Liver (tissue), 9 donors: Measurements from ENCODE around the gene CCDC6. TPM values are rescaled to one million over a fixed set of nuclear protein-coding genes. Genes with fewer than 3 reads are reported as not detected.

Experiments used
- DNase-seq: peaks from one replicate; pipeline ENCODE4 v3.0.0-alpha.2; 2017; ENCODE audit warnings: low spot score
- H3K27ac ChIP-seq, 2 donors: one replicate each; pipeline ENCODE4 v1.7.0; 2013; ENCODE audit warnings: inconsistent platforms in 2 of 2, low read length in 2 of 2, control low read depth in 1 of 2, low read depth in 1 of 2, mild to moderate bottlenecking in 1 of 2
- H3K27me3 ChIP-seq, 4 donors: one replicate each; pipeline versions ENCODE4 v1.6.1 to v1.7.0; 2013; ENCODE audit warnings: low read length in 3 of 4, inconsistent platforms in 1 of 4, mild to moderate bottlenecking in 1 of 4, moderate library complexity in 1 of 4; ENCODE audit not compliant: control insufficient read depth in 4 of 4, insufficient read depth in 4 of 4
- H3K36me3 ChIP-seq, 4 donors: one replicate each; pipeline versions ENCODE4 v1.6.1 to v1.7.0; 2013; ENCODE audit warnings: low read length in 3 of 4, mild to moderate bottlenecking in 3 of 4, low read depth in 1 of 4, moderate library complexity in 1 of 4; ENCODE audit not compliant: control insufficient read depth in 4 of 4, insufficient read depth in 3 of 4
- H3K4me1 ChIP-seq, 4 donors: one replicate each; pipeline versions ENCODE4 v1.6.1 to v1.7.0; 2013; ENCODE audit warnings: low read length in 3 of 4, mild to moderate bottlenecking in 3 of 4, moderate library complexity in 1 of 4; ENCODE audit not compliant: control insufficient read depth in 4 of 4, insufficient read depth in 4 of 4
- H3K4me3 ChIP-seq, 3 donors: one replicate each; pipeline versions ENCODE4 v1.6.1 to v1.7.0; 2013; ENCODE audit warnings: low read length in 3 of 3, control low read depth in 1 of 3, low read depth in 1 of 3, mild to moderate bottlenecking in 1 of 3
- H3K9ac ChIP-seq, 2 donors: one replicate each; pipeline ENCODE4 v1.7.0; 2013; ENCODE audit warnings: low read length in 2 of 2, mild to moderate bottlenecking in 2 of 2, moderate library complexity in 2 of 2, control low read depth in 1 of 2, low read depth in 1 of 2
- H3K9me3 ChIP-seq, 4 donors: one replicate each; pipeline versions ENCODE4 v1.6.1 to v1.7.0; 2013; ENCODE audit warnings: low read length in 3 of 4; ENCODE audit not compliant: control insufficient read depth in 4 of 4
- EGR1 ChIP-seq, 2 donors: IDR thresholded peaks; 2 replicates each; pipeline ENCODE4 v1.6.1; 2016 to 2018; ENCODE audit warnings: antibody characterized with exemption in 2 of 2, low read depth in 2 of 2
- FOXA1 ChIP-seq: IDR thresholded peaks from 2 replicates; pipeline ENCODE4 v1.6.1; 2016; ENCODE audit warnings: antibody characterized with exemption
- FOXA2 ChIP-seq: IDR thresholded peaks from 2 replicates; pipeline ENCODE4 v1.6.1; 2016; ENCODE audit warnings: antibody characterized with exemption
- GABPA ChIP-seq, 2 donors: IDR thresholded peaks in 1 of 2; conservative IDR thresholded peaks in 1 of 2; 2 replicates each; pipeline ENCODE4 v1.6.1; 2016; ENCODE audit warnings: antibody characterized with exemption in 2 of 2, mild to moderate bottlenecking in 1 of 2, moderate library complexity in 1 of 2
- HNF4A ChIP-seq, 2 donors: conservative IDR thresholded peaks; 2 replicates each; pipeline ENCODE4 v1.6.1; 2016; ENCODE audit warnings: antibody characterized with exemption in 2 of 2, mild to moderate bottlenecking in 2 of 2
- HNF4G ChIP-seq: IDR thresholded peaks from 2 replicates; pipeline ENCODE4 v1.6.1; 2016; ENCODE audit warnings: antibody characterized with exemption
- JUND ChIP-seq, 2 donors: IDR thresholded peaks; 2 replicates each; pipeline ENCODE4 v1.6.1; 2016; ENCODE audit warnings: antibody characterized with exemption in 2 of 2
- NR2F2 ChIP-seq: IDR thresholded peaks from 2 replicates; pipeline ENCODE4 v1.6.1; 2016; ENCODE audit warnings: antibody characterized with exemption
- RAD21 ChIP-seq, 2 donors: IDR thresholded peaks; 2 replicates each; pipeline ENCODE4 v1.6.1; 2016; ENCODE audit warnings: antibody characterized with exemption in 2 of 2, mild to moderate bottlenecking in 2 of 2
- RXRA ChIP-seq, 2 donors: IDR thresholded peaks; 2 replicates each; pipeline ENCODE4 v1.6.1; 2017 to 2018; ENCODE audit warnings: antibody characterized with exemption in 2 of 2, mild to moderate bottlenecking in 1 of 2
- SP1 ChIP-seq: IDR thresholded peaks from 2 replicates; pipeline ENCODE4 v1.6.1; 2018; ENCODE audit warnings: antibody characterized with exemption, mild to moderate bottlenecking
- TAF1 ChIP-seq: conservative IDR thresholded peaks from 2 replicates; pipeline ENCODE4 v1.6.1; 2016; ENCODE audit warnings: antibody characterized with exemption, mild to moderate bottlenecking
- YY1 ChIP-seq: IDR thresholded peaks from 2 replicates; pipeline ENCODE4 v1.6.1; 2016; ENCODE audit warnings: antibody characterized with exemption, mild to moderate bottlenecking
- WGBS: extraction: QIAGEN DNeasy Blood & Tissue Kit; methylation state at CpG from one replicate; pipeline ENCODE4 v1.1.7; 2013; 5-methylcytosine and 5-hydroxymethylcytosine counted together
- polyA plus RNA-seq, 2 donors: library from polyadenylated mRNA; stranded (reverse) in 1 of 2; unstranded in 1 of 2; fragments of 200-250 nt in 1 of 2; fragments of >200 nt in 1 of 2; fragmentation: Nextera tagmentation in 1 of 2; extraction: Ambion mirVana in 1 of 2; gene quantifications; one replicate each; pipeline versions ENCODE4 v1.2.1 to v1.2.3, GENCODE V29; 2013 to 2015
- total RNA-seq, 2 donors: library from RNA; depleted of rRNA; stranded (reverse); fragments of >200 nt; gene quantifications; one replicate each; pipeline ENCODE4 v1.2.3, GENCODE V29; 2014
- TF ChIP-seq, protein P1 (sequence below): IDR thresholded peaks from 2 replicates; pipeline ENCODE4 v1.6.1; 2016; ENCODE audit warnings: antibody characterized with exemption
- TF ChIP-seq, protein P2 (sequence below): fragments of 150-350 bp; IDR thresholded peaks from 2 replicates; pipeline ENCODE4 v1.5.1; 2017; ENCODE audit warnings: improper control_type of control experiment, low read depth, low read length; ENCODE audit not compliant: missing input control
- TF ChIP-seq, protein P3 (sequence below): IDR thresholded peaks from 2 replicates; pipeline ENCODE4 v1.6.1; 2016; ENCODE audit warnings: antibody characterized with exemption
- TF ChIP-seq, protein P4 (sequence below): IDR thresholded peaks from 2 replicates; pipeline ENCODE4 v1.6.1; 2016; ENCODE audit warnings: antibody characterized with exemption, mild to moderate bottlenecking
- donor health status: healthy.
- donor health status: healthy.
- donor health status: healthy.
- donor health status: healthy.
- donor health status: healthy.

CCDC6 gene
- total and polyA plus RNA-seq, 4 donors, result 4.7 to 14.3 (median 8.8) TPM

DNA sequence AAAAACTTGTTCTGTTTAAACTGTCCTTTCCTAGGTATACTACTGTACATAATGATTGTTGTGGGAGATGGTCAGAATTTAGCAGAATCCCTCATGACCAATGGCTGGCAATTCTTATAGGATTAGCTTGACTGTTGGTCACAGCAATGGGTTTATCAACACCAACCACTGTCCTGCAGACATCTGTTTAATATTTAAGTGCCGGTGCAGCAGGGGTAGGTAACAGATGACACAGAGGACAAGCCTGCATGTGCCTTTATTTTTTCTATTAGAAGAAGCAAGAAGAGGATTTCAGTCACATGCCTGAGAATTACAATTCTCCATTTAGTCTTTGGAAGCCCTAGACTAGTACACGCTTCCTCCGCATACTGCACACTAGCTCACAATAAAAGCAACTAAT lies 48.4 kb downstream of the CCDC6 start:
- Histone ChIP-seq H3K27ac (no peak overlapping the region), H3K4me3 (no peak overlapping the region), H3K27me3 (no peaks in the 10 kb centered on the region), H3K9ac (no peak overlapping the region), H3K9me3 (peaks cover 0 to 4% (median 0%) of the 10 kb centered on the region in 4 donors), H3K36me3 (no peaks in the 10 kb centered on the region), H3K4me1 (no peaks in the 10 kb centered on the region)
- DNase-seq, result no peak
- 93% methylated on average over 3 of the region's 3 CpGs for WGBS
- TF ChIP-seq JUND (IDR thresholded peaks at IDR 0.05) (no peak), FOXA2 (no peak), RAD21 (IDR thresholded peaks at IDR 0.05) (no peak), FOXA1 (no peak), RXRA (IDR thresholded peaks at IDR 0.05) (no peak), GABPA (IDR thresholded peaks at IDR 0.05 in 1 of 2, conservative IDR thresholded peaks at IDR 0.05 in 1 of 2) (no peak), NR2F2 (no peak), YY1 (no peak), HNF4A (conservative IDR thresholded peaks at IDR 0.05) (no peak), HNF4G (no peak)
- TF ChIP-seq, protein P1, sequence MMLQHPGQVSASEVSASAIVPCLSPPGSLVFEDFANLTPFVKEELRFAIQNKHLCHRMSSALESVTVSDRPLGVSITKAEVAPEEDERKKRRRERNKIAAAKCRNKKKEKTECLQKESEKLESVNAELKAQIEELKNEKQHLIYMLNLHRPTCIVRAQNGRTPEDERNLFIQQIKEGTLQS, result no peak
- TF ChIP-seq, protein P2, sequence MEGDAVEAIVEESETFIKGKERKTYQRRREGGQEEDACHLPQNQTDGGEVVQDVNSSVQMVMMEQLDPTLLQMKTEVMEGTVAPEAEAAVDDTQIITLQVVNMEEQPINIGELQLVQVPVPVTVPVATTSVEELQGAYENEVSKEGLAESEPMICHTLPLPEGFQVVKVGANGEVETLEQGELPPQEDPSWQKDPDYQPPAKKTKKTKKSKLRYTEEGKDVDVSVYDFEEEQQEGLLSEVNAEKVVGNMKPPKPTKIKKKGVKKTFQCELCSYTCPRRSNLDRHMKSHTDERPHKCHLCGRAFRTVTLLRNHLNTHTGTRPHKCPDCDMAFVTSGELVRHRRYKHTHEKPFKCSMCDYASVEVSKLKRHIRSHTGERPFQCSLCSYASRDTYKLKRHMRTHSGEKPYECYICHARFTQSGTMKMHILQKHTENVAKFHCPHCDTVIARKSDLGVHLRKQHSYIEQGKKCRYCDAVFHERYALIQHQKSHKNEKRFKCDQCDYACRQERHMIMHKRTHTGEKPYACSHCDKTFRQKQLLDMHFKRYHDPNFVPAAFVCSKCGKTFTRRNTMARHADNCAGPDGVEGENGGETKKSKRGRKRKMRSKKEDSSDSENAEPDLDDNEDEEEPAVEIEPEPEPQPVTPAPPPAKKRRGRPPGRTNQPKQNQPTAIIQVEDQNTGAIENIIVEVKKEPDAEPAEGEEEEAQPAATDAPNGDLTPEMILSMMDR, result no peak
- TF ChIP-seq, protein P3, sequence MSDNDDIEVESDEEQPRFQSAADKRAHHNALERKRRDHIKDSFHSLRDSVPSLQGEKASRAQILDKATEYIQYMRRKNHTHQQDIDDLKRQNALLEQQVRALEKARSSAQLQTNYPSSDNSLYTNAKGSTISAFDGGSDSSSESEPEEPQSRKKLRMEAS, result no peak
- TF ChIP-seq, protein P4, sequence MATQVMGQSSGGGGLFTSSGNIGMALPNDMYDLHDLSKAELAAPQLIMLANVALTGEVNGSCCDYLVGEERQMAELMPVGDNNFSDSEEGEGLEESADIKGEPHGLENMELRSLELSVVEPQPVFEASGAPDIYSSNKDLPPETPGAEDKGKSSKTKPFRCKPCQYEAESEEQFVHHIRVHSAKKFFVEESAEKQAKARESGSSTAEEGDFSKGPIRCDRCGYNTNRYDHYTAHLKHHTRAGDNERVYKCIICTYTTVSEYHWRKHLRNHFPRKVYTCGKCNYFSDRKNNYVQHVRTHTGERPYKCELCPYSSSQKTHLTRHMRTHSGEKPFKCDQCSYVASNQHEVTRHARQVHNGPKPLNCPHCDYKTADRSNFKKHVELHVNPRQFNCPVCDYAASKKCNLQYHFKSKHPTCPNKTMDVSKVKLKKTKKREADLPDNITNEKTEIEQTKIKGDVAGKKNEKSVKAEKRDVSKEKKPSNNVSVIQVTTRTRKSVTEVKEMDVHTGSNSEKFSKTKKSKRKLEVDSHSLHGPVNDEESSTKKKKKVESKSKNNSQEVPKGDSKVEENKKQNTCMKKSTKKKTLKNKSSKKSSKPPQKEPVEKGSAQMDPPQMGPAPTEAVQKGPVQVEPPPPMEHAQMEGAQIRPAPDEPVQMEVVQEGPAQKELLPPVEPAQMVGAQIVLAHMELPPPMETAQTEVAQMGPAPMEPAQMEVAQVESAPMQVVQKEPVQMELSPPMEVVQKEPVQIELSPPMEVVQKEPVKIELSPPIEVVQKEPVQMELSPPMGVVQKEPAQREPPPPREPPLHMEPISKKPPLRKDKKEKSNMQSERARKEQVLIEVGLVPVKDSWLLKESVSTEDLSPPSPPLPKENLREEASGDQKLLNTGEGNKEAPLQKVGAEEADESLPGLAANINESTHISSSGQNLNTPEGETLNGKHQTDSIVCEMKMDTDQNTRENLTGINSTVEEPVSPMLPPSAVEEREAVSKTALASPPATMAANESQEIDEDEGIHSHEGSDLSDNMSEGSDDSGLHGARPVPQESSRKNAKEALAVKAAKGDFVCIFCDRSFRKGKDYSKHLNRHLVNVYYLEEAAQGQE, result no peak

DNA sequence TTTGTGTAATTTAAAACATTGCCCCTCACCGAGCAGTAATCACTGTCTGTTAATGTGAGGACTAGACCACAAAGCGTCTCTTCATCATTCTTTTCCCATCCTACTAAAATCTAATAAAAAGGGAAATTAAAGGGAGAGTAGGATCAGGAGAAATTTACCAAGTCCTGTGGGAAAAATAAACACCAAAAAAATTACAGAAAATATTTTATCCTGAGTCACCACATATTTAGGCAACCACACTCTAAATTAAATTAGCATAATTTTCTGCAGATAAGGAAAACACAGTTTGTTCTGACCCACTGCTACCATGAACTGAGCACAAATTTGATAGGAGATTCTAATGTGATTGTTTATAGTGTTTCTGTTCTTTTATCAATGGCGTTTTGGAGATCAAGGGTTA lies 49.3 kb downstream of the CCDC6 start:
- DNase-seq, result no peak
- no peak overlapping the region for H3K4me3 ChIP-seq
- H3K27me3 ChIP-seq, result no peaks in the 10 kb centered on the region
- H3K27ac ChIP-seq, result no peak overlapping the region
- H3K4me1 ChIP-seq, result peaks cover 0 to 3% (median 0%) of the 10 kb centered on the region in 4 donors
- H3K9ac ChIP-seq, result no peak overlapping the region
- H3K36me3 ChIP-seq, result peaks cover 0 to 3% (median 0%) of the 10 kb centered on the region in 4 donors
- H3K9me3 ChIP-seq, result peaks cover 0 to 4% (median 0%) of the 10 kb centered on the region in 4 donors
- WGBS, result 89% methylated on average over 3 of the region's 3 CpGs
- TF ChIP-seq GABPA (IDR thresholded peaks at IDR 0.05 in 1 of 2, conservative IDR thresholded peaks at IDR 0.05 in 1 of 2) (no peak), JUND (IDR thresholded peaks at IDR 0.05) (no peak), RXRA (IDR thresholded peaks at IDR 0.05) (no peak), SP1 (no peak), NR2F2 (no peak), FOXA2 (no peak), EGR1 (IDR thresholded peaks at IDR 0.05; ENCODE audit: low read depth in 2 of 2) (no peak), TAF1 (no peak), HNF4A (conservative IDR thresholded peaks at IDR 0.05) (no peak), HNF4G (no peak), RAD21 (IDR thresholded peaks at IDR 0.05) (no peak)
- TF ChIP-seq, protein P3, result no peak
- TF ChIP-seq, protein P2, result no peak
- TF ChIP-seq, protein P4, result no peak
- TF ChIP-seq, protein P1, result no peak
